ENCODE results near the gene SYCP2L. TPM values are rescaled to one million over a fixed set of nuclear protein-coding genes. Genes with fewer than 3 reads are reported as not detected.

Gene SYCP2L
- total and polyA plus RNA-seq, 2 of the 8 experiments (the other 6 are each of a cell fraction or from before 2014, with no cell fraction given), result 1.7 to 4.2 TPM

DNA sequence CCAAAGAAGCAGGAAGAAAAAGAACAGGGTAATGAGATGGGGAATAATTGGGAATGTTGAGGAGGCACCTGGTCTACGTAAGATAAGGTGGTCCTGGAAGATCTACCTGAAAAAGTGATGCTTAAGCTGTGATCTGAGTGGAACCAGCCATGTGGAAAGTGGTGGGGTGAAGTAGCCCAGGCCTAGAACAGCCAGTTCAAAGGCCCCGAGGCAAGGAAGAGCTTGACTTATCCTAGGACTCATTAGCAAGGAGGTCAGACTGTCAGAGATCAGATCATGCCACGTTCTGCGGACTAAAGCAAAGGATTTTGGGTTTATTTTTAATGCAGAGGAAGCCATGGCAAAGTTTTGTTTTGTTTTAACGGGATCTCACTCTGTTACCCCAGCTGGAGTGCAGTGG, 5.1 kb downstream of the SYCP2L start:
- H3K4me1 ChIP-seq (replicated peaks in 1 of 4; ENCODE audit: control insufficient read depth in 3 of 4, insufficient read depth in 4 of 4, low read length in 3 of 4), result no peaks in the 10 kb centered on the region
- no peak overlapping the region for H3K9ac ChIP-seq (replicated peaks in 1 of 4; ENCODE audit: extremely low read depth in 1 of 4, low read depth in 3 of 4, low read length in 3 of 4)
- no peak overlapping the region for H3K4me2 ChIP-seq (ENCODE audit: insufficient read depth in 1 of 2, low read depth in 2 of 2, low read length in 2 of 2)
- H3K56ac ChIP-seq (replicated peaks; ENCODE audit: insufficient read length, low read depth, low read length), result no peak overlapping the region
- no peak overlapping the region for H3K27ac ChIP-seq (ENCODE audit: low read depth, low read length)
- no peak overlapping the region for H2BK15ac ChIP-seq (ENCODE audit: low read length)
- no peak overlapping the region for H2BK120ac ChIP-seq (replicated peaks; ENCODE audit: low read depth, low read length)
- H4K8ac ChIP-seq (ENCODE audit: extremely low read depth, insufficient read depth, low read length), result no peak overlapping the region
- peaks cover 4% of the 10 kb centered on the region for H3K23me2 ChIP-seq (ENCODE audit: low read depth, low read length)
- no peaks in the 10 kb centered on the region for H3K36me3 ChIP-seq (ENCODE audit: control insufficient read depth in 2 of 4, insufficient read depth in 4 of 4, low read length in 3 of 4)
- H3K23ac ChIP-seq (ENCODE audit: insufficient read length), result no peak overlapping the region
- H3K9me3 ChIP-seq (ENCODE audit: insufficient read depth in 2 of 2, low read depth in 1 of 2, low read length in 1 of 2), result no peaks in the 10 kb centered on the region
- H3K27me3 ChIP-seq (replicated peaks in 1 of 4; ENCODE audit: control insufficient read depth in 3 of 4, extremely low read depth in 1 of 4, insufficient read depth in 3 of 4, low read length in 3 of 4), result peaks cover 0 to 3% (median 0%) of the 10 kb centered on the region in 4 experiments; a peak in 2 of 7 replicates
- no peak overlapping the region for H3K4ac ChIP-seq (replicated peaks; ENCODE audit: insufficient read length, low read depth, low read length)
- H3K14ac ChIP-seq (ENCODE audit: insufficient read length), result no peak overlapping the region
- ChIA-PET POLR2A (ENCODE audit: partially characterized antibody) (no interaction called here), CTCF (ENCODE audit: partially characterized antibody) (interaction anchor here (1.1 to 1.4 kb wide), 2 partner anchors 59 to 604 kb away, joined by 3 to 4 read pairs; no protein-coding TSS in a partner anchor)
- H4K20me1 ChIP-seq (replicated peaks in 1 of 2; ENCODE audit: control insufficient read depth in 1 of 2, insufficient read depth in 2 of 2, low read length in 2 of 2), result no peaks in the 10 kb centered on the region
- no peak for FAIRE-seq
- no peak overlapping the region for H3K4me3 ChIP-seq (ENCODE audit: extremely low read depth in 1 of 4, insufficient read depth in 2 of 4, low read depth in 3 of 4, low read length in 4 of 4)
- peaks cover 2% of the 10 kb centered on the region; the same call in 1 of the 2 replicates for H3K79me1 ChIP-seq (ENCODE audit: low read depth, low read length)
- H4K5ac ChIP-seq (ENCODE audit: insufficient read length, low read depth, low read length), result no peak overlapping the region
- no peak overlapping the region for H2BK20ac ChIP-seq (ENCODE audit: low read length)
- no peaks in the 10 kb centered on the region for H3K79me2 ChIP-seq (ENCODE audit: control insufficient read depth in 1 of 2, insufficient read depth in 2 of 2, low read length in 2 of 2)
- no peak overlapping the region for H2AFZ ChIP-seq (ENCODE audit: low read length)
- no peak for DNase-seq (ENCODE audit: low read depth in 1 of 2, low spot score in 2 of 2)
- H4K91ac ChIP-seq (replicated peaks; ENCODE audit: insufficient read length, low read length), result no peak overlapping the region
- H2AK5ac ChIP-seq (ENCODE audit: low read depth, low read length), result no peak overlapping the region
- no peak overlapping the region for H2BK12ac ChIP-seq (ENCODE audit: low read depth, low read length)
- H2BK5ac ChIP-seq (ENCODE audit: low read depth, low read length), result no peak overlapping the region
- H3K18ac ChIP-seq (ENCODE audit: extremely low read depth, low read length), result no peak overlapping the region
- WGBS, 2 experiments (ENCODE audit: extremely low coverage in 1 of 2, insufficient coverage in 1 of 2, insufficient read length in 1 of 2, insufficient replicate concordance in 2 of 2, low coverage in 1 of 2, low lambda C conversion rate in 2 of 2, missing lambda C conversion rate in 1 of 2), result 89% methylated on average over 5 of the region's 5 CpGs; no CpG with 5 or more reads in 1 of the 2 experiments
- TF ChIP-seq SP1 (IDR thresholded peaks at IDR 0.05; ENCODE audit: low read depth, low read length) (no peak), RNF2 (IDR thresholded peaks at IDR 0.05; ENCODE audit: borderline replicate concordance, low read depth, low read length, missing control alignments, poor library complexity, severe bottlenecking) (no peak)
